GM03348 (cell line): ENCODE data around the gene UNC80.
"Not testable (repeated sequence)": the region's sequence is repeated elsewhere in the genome, so short reads cannot be mapped to it uniquely, and the experiment has no call there.

ENCODE experiments used
- DNase-seq: peaks from one replicate; pipeline ENCODE4 v3.0.0; 2012; ENCODE audit warnings: low spot score

UNC80 gene, protein sequence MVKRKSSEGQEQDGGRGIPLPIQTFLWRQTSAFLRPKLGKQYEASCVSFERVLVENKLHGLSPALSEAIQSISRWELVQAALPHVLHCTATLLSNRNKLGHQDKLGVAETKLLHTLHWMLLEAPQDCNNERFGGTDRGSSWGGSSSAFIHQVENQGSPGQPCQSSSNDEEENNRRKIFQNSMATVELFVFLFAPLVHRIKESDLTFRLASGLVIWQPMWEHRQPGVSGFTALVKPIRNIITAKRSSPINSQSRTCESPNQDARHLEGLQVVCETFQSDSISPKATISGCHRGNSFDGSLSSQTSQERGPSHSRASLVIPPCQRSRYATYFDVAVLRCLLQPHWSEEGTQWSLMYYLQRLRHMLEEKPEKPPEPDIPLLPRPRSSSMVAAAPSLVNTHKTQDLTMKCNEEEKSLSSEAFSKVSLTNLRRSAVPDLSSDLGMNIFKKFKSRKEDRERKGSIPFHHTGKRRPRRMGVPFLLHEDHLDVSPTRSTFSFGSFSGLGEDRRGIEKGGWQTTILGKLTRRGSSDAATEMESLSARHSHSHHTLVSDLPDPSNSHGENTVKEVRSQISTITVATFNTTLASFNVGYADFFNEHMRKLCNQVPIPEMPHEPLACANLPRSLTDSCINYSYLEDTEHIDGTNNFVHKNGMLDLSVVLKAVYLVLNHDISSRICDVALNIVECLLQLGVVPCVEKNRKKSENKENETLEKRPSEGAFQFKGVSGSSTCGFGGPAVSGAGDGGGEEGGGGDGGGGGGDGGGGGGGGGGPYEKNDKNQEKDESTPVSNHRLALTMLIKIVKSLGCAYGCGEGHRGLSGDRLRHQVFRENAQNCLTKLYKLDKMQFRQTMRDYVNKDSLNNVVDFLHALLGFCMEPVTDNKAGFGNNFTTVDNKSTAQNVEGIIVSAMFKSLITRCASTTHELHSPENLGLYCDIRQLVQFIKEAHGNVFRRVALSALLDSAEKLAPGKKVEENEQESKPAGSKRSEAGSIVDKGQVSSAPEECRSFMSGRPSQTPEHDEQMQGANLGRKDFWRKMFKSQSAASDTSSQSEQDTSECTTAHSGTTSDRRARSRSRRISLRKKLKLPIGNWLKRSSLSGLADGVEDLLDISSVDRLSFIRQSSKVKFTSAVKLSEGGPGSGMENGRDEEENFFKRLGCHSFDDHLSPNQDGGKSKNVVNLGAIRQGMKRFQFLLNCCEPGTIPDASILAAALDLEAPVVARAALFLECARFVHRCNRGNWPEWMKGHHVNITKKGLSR (N-terminal part only)

DNA sequence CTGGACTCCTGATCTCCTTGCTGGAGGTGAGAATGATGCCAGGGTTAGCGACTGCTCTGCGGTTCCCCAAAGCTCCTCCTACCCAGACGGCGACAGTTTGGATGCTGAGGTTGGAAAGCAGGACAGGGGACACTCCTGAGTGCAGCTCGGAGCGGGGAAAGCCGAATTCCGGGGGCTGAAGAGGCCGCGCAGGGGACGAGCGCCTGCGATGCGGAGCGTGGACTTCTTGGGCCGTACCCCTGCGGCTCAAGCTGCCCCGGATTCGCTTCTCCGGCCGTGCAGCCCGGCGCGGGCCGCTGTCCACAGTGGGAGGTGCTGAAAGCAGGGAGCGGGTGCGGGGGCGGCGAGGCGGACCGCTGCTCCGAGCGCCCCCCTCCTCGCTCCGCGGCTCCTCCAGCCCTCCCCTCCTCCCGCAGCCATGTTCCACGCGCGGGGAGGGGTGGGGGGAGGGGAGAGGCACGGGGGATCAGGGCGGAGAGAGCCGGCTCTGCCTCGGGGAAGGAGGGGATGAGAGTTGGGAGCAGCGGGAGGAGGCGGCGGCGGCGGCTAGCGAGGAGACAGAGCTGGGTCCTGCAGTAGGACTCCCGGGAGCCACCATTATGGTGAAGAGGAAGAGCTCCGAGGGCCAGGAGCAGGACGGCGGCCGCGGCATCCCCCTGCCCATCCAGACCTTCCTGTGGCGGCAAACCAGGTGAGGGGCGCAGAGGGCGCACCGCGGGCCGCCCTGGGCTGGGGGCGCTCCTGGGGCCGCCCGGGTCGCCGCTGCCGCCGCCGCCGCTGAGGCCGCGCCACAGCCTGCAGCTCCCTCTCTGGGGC, at the start of gene UNC80:
UNC80 (plus strand) TSS at position 359 of the 816 bp plus-strand sequence; CDS start at position 600, 241 bp downstream.
- peak; percentile 86 for DNase-seq

DNA sequence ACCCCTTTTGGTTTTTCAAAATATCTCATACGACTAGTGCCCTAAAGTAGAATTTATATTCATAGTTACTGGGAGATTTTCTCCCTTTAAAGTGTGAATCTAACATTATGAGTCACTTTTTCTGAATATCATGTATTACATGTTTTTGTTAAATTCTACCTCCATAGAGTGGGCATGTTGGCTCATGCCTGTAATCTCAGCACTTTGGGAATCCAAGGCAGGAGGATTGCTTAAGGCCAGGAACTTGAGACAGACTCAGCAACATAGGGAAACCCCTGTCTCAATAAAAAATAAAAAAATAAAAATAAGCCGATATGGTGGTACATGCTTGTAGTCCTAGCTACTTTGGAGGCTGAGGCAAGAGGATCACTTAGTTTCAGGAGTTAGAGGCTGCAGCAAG, 45.3 kb upstream of the UNC80 start:
- no peak for DNase-seq

DNA sequence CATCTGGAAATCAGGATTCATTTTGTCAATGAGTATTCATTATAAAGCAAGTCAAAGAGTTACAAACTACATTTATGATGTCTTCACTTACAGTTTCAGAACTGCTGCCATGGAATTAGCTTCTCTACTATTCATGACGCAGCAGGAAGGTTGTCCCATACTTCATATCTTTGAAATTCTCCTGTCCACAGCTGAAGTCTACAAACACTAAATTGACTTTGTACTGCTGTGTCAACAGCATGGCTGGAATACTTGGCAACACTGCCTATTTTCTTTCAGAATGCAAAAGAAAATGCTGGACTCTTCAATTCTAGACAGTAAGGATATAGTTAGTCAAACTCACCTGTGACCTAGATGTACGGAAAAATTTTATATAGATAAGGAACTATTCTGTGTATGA, 44.6 kb upstream of the UNC80 start:
- DNase-seq: no peak

DNA sequence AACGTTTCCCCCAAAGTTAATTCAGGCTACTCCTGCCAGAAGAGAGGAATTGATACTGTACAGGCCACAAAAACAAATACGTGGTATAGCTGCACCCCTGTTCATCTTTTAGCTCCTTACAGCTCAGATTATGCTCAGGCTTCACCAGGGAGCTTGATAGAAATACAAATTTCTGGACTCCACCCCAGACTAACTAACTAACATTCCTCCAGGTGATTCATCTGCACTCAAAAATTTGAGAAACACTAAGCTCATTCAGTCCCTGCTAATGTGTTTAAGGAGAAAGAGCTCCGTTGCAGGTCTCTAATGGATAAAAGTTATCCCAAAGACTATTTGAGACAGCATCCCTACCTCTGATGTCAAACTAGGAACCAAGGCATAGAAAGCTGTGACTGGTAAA, 36.8 kb upstream of the UNC80 start:
- DNase-seq: no peak

DNA sequence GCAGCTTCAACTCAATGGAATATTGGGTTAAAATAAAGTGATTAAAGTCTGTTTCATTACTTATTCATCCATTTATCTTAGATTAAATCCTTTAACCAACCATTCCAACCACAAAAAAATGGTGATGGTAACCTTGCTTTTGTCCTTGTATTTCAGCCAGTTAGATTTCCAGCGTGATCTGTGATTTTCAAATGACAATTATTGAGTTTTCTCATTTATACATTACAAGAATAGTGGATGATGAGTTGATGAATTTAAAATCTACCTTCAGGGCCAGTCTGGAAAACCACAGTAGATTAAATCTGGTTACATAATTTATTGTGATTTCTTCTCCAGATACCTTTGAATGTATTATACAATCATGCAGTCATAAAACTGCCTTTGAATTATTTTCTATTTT, 29.7 kb upstream of the UNC80 start:
- DNase-seq: no peak

DNA sequence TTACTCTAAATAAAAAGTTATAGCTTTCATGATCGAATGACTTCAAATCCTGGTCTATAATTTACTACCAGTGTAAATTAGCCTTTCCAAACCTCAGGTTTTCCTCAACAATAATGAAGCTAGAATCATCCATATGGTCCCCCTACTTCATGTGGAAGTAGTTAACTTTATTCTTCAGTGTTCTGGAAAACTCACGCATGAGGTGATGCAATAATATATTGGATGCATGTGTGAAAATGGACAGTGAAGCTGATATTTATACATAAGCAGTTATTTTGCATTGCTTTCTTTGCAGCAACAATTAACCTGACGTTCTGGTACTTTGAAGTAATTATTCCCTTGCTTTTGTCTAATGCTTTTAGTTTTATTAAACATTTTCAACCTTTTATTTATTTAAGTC, 18.6 kb upstream of the UNC80 start:
- DNase-seq: no peak

DNA sequence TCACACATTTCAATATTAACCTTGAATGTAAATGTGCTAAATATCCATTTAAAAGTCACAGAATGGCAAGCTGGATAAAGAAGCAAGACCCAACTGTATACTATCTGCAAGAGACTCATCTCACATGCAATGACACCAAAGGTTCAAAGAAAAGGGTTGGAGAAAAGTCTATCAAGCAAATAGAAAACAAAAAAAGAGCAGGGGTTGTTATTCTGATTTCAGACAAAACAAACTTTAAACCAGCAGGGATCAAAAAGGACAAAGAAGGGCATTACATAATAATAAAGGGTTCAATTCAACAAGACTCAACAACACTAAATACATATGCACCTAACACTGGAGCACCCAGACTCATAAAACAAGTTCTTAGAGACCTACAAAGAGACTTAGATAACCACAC, 14.5 kb upstream of the UNC80 start:
- DNase-seq: no peak

DNA sequence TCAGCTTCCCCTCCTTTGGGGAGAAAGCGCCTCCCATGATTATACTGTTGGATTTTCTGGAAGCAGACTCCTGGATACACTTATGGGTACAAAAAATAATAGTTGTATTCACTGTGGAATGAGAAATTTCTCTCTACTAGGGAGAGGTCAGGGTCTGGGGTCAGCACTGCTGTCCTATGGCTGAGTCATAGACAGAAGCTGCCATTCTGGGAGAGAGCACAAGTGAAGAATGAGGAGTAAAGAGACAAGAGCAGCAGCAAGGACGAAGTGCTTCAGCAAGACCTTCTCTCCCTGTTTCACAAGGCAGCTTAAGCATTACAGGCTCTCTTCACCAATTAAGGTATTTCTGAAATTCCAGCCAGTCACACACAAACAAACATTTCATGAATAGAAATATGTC, 10.1 kb upstream of the UNC80 start:
- DNase-seq: no peak

DNA sequence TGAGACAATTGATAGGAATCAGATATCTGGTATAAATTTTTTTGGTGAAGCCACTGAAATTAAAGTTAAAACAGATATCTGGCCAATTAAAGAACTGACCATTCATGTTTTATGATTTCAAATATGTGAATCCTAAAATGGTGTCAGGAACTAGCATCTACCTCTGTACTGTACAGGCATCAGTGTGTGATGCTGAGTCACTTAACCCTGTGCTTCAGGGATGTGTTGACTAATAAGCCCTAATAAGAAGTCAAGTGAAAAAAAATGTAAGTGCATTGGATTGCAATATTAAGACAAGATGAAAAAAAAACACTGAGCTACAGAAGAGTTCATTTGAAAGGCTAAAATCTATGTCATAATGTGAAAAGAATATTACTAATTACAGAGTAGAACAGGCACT, 9.1 kb upstream of the UNC80 start:
- DNase-seq: no peak

DNA sequence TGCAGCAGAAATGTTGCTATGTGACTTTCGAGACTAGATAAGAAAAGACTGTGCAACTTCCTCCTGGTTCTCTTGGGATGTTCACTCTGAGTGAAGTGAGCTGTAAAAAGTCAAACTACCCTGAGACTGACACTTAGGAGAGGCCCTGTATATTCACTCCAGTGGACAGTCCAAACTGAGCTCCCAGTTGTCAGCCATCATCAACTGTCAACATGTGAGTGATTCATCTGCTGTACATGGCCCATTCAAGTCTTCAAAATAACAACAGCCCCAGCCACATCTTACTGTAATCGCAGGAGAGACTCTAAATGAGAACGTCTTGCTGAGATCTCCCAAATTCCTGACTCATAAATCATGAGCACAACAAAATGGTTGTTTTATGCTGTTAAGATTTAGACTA, 8.5 kb upstream of the UNC80 start:
- no peak for DNase-seq

DNA sequence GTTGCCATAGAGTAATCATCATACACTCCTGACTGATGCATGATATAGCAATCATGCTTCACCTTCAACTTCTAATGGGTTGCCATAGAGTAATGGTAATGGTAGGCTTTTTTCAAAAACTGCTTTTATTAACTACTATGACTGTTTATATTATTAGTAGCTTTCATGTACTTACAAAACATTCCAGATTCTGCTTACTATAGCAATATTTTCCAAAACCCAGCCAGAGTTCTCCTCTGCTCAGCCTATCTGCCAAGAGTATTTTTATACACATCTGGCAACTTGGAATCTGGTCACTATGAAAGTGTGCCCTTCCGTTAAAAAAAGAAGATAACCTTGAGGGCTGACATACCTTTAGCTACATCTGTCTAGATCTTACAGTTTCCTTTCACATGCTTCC, 5.0 kb upstream of the UNC80 start:
- DNase-seq: no peak

DNA sequence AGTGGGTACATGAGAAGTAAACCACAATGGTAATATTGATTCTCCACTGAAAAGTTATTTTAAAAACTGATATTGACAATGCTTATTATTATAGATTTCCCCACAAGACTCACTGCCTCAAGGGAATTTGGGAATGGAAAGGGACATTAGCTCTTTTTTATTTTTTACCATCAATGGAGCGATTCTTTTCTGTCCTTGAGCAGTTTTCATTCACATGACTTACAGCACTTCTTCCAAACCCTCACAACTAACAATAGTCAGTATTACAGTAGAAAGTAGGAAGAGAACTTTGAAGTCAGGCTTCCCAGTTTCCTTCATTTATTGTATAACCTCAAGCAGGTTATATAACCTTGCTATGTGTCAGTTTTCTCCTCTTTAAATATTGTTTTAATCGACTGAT, 4.3 kb upstream of the UNC80 start:
- no peak for DNase-seq

DNA sequence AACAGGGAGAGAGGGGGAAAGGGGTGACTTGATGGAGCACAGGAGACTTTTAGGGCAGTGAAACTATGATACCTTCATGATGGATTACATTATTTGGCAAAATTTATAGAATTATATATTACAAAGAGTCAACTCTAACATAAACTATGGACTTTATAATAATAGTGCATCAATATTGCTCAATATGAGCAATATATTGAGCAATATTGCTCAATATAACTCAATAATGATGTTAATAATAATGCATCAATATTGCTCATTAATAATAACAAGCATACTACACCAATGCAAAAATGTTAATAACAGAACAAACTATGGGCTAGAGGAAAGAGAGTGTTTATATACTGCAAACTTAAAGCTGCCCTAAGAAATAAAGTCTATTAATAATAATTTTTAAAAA, 3.1 kb upstream of the UNC80 start:
- DNase-seq: no peak

DNA sequence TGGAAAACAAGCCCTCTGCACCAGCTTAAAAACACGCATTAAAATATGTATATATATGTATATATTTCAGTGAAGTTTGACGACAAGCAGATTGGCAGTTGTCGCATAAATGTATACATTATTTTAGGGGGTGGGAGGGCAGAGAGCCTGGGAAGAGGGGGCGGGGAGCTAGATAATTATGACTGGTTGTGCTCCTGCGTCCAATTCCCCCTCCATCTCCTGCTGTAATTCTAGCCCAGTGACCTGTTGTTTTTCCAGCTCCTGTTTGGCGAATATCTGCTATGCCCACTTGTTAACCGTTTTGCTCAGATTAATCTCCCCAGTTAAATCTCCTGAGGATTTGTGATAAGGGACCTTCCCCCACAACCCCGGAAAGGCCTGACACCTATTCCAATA, 656 bp downstream of the UNC80 start:
- DNase-seq: no peak

DNA sequence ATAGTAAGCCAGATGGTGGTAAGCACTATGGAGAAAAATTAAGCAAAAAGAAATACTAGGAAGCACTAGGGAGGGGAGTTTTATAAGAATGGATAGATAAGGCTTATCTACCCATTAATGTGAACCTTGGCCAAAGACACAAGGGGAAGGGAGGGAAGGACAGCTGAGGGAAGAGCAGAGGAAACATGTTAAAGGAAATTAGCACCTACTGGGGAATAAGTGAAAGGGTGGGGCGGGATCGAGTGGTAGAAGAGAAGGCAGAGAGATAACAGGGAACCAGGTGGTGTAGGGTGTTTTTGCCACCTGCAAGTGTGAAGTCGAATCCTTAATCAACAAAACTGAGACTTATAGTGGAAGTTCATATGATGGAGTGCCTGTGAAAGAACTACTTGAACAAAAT, 1.7 kb downstream of the UNC80 start:
- DNase-seq: no peak

DNA sequence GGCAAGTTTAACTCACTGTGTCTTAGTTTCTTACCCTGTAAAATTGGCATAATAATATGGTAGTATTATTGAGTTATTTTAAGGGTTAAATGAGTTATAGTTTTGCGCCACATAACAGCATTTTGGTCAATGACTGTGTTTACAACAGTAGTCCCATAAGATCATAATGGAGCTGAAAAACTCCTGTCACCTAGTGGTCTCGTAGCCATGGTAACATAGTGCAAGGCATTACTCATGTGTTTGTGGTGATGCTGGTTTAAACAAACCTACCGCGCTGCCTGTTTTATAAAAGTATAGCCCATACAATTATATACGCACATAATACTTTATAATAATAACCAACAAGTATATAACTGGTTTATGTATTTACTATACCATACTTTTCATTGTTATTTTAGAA, 15.8 kb downstream of the UNC80 start:
- no peak for DNase-seq

DNA sequence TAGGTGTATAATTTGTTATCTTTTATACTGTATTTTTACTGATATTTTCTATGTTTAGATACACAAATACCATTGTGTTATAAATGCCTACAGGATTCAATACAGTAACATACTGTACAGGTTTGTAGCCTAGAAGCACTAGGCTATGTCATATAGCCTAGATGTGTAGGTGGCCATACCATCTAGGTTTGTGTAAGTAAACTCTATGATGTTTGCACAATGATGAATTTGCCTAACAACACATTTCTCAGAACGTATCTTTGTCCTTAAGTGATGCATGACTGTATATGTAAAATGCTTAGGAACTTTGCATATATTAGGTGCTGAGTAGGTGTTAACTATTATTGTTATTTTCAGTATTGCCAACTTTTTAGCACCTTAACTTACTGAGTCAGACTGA, 17.3 kb downstream of the UNC80 start:
- DNase-seq: no peak

DNA sequence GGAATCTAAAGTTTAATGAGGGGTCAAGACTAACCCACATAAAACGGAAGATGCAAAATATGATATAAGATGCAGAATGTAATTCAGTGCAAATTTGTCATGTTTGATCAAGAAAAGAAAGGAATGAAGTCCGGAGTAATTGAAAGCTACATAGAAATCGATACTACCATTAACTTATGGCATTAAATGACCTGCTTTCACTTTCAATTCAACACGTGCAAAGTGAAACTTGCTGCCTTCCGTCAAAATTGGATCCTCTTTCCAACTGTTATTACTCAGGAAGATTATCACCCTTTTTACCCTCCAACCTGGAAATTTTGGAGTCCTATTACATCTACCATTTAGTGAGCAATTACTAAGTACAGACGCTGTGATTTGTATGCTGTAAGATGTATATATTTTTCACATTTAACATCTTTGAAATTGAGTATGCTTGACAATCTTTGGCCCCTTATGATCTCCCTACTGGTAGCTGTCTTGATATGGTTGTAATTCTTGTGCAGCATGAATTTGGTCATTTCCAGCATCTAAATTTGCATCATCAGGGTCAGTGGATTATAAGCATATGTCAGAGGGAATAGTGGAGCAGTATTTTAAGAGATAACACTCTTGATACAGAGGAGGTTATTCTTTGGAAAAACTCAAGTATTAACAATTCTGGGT, 18.6 kb downstream of the UNC80 start:
- no peak for DNase-seq

DNA sequence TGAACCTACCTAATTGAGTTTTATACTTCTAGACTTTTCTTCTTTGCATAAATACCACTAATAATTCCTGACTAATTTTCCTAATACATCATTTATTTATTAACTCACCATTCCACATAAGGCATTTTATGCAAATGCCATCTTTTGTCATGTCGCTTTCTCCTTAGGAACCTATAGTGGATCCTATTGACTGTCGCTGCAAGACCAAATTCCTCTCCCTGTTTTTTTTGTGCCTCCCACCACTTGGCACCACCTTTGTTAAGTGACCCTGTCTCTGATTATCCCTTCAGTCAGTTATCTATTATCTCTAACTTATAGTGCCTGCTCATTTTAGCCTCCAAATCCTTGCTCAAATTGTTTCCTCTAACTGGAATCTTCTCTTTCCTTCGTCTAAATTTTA, 19.5 kb downstream of the UNC80 start:
- no peak for DNase-seq

DNA sequence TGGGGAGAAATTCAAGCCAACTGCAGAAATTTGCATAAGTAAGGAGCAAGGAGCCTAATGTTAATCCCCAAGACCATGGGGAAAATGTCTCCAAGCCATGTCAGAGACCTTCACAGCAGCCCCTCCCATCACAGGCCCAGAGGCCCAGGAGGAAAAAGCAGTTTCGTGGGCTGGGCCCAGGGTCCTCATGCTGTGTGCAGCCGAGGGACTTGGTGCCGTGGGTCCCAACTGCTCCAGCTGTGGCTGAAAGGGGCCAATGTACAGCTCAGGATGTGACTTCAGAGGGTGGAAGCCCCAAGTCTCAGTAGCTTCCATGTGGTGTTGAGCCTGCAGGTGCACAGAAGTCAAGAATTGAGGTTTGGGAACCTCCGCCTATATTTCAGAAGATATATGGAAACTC, 23.8 kb downstream of the UNC80 start:
- not testable (repeated sequence) for DNase-seq

DNA sequence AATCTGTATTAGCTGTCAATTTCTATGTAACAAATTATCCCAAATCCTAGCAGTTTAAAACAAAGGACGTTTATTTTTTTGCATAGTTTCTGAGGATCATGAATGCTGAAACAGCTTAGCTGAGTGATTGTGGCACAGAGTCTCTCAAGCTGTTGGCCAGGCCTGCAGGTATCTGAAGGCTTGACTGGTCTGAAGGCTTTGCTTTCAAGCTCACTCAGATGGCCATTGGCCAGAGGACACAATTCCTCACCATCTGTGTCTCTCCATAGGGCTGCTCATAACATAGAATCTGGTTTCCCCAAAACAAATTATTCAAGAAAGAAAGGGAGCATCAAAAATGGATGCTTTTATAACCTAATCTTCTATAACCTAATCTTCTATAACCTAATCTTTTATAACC, 33.7 kb downstream of the UNC80 start:
- no peak for DNase-seq
